Non-pigmented ciliary epithelial cell (primary cell): ENCODE data around the gene SSTR5.

Experiments
- DNase-seq: peaks from one replicate; pipeline ENCODE4 v3.0.0-alpha.2; 2010; ENCODE audit warnings: low read depth

The SSTR5 gene

DNA sequence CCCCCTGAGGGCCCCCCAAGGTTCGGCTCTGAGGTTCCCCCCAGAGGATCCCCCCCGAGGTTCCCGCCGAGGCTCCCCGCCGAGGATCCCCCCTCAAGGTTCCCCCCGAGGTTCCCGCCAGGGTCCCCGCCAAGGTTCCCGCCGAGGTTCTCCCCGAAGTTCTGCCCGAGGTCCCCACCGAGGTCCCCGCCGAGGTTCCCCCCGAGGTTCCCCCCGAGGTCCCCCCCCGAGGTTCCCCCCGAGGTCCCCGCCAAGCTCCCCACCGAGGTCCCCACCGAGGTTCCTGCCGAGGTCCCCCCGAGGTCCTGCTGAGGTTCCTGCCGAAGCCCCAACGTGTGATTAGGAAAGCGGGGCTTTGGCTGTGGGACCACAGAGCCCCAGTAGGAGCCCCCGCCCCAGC is 32.2 kb upstream of the SSTR5 start:
- no peak for DNase-seq

DNA sequence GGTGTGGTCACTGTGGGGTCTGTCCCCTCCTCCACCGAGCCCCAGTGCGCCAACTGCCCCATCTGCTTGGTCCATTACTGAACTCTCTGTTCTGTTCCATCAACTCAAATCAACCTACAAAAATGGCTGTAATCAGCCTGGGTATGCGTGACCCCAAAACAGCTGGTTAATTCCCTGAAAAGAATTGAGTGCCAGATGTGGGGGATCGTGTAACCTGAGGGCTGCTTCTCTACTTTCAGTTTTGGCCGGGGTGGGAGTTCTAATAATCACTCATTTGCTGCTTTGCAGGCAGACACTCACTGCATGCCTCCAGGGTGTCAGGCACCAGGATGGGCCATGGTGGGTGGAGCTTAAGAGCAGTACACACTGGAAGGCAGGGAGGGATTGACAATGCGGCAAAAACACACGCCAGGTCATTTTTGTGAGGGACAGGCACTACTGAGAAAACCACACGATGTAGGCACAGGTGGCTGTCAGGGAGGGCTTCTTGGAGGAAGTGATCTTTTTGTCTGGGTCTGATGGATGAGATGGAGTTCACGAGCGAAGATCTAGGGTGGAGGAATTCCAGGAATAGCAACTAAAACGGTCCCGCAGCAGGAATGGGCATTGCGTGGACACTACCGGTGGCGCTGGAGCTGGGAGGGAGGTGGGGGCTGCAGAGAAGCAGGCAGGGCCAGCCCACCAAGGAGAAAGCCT is 30.4 kb upstream of the SSTR5 start:
- no peak for DNase-seq

DNA sequence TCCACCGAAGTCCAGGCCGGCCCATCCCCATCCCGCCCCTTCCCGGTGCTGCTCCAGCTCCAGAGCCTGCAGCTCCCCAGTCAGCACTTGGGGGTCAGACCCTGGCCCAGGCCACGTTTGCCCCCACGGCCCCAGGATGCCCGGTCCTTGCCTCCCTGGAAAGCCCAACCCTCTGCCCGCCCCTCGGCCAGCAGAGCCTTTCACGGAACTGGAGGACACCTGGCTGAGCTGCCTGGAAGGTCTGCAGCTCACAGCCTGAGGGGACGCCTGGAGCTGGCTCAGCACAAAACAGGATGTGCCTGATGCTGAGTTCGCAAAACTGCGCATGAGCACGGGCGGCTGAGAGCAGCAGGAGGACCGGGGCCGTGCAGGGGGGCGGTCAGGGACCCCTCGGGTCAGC is 29.7 kb upstream of the SSTR5 start:
- DNase-seq: no peak

DNA sequence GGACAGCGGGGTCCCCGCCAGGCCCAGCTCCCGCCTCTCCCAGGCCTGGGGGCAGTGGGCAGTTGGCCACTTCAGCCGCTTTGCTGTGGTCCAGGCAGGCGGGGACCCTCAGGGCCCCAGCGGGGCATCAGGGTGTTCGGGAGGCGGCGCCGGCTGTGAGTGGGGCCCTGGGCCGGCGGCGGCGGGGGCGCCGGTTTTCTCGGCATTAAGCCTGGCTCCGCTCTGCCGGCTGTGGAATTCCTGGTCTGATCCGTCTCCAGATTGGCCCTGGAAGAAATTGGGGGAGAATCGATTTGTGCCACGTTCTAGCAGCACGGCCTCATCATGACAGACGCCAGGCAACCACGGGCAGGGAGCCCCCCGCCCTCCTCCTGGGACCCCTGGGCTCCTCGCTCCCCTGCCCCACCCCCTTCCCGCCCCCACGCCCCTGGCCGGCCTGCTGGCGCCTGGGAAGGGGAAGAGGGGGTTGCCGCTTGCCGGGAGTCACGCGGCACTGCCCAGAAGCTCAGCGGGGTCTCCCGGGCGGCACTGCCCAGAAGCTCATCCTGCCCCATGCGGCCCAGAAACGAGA is 28.6 kb upstream of the SSTR5 start:
- no peak for DNase-seq

DNA sequence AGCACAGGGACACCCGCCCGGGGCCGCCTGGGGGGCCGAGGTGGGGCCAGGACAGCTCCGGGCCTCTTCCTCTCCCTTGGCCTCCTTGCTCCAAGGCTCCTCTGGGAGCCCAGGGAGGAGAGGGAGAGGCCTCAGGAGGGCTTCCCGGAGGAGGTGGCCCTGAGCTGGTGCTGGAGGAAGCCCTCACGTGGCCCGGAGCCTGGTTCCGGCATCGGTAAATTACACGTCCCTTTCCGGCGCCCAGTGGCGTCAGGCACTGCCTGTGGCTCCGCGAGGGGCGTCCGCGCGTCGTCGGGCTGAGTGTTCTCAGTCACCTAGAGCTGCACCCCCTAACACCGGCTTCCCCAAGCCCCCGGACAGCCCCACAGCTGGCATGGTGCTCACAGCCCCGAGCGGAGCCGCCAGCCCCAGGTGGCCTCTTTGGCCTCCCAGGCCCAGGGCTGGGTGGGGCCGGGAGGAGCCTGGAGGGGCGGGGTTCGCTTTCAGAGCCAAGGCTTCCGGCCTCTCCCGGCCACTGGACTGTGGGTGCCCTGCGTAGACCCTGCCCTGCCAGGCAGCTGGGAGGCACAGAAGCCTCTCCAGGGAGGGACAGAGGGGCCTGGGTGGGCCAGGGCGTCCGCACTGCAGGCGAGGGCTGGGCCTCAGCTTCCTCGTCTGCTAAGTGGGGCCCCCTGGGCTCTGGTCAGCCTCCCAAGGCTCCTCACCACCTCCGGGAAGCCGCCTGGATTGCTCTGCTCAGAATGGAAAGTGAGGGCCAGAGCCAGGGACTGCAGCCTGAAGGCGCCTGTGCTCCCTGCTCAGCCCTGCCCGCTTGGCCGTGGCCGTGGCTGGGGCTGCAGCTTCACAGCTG is 27.9 kb upstream of the SSTR5 start:
- no peak for DNase-seq

DNA sequence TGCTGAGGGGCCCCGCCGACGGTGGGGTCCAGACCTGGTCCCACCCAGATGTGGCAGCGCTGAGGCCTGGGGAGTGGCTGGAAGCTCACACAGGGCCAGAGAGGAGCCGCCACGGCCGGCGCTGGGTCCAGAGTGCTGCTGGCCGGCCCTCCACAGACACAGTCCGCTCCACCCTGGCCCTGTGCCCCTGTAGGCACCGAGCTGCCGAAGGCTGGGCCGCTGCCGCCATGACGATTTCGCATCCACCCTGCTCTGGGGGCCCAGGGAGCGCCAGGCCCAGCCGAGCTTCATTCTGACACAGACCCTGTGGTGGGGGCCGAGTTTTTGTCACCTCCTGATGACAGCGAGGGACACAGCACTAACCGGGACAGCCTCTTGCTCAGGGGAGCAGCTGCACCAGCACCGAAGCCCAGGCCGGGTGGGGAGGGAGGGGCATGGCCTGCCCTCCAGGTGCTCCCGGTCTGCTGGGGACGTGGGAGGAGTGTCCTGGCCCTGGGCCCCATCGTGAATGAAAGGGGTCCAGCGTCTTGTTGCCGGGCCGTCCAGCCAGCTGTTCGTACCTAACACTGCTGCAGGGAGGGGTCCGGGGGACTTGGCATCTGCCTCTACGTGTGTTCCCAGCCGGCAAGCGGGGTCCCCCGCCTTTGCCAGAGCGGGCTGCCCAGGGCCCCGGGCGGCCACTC is 27.1 kb upstream of the SSTR5 start:
- DNase-seq: no peak

DNA sequence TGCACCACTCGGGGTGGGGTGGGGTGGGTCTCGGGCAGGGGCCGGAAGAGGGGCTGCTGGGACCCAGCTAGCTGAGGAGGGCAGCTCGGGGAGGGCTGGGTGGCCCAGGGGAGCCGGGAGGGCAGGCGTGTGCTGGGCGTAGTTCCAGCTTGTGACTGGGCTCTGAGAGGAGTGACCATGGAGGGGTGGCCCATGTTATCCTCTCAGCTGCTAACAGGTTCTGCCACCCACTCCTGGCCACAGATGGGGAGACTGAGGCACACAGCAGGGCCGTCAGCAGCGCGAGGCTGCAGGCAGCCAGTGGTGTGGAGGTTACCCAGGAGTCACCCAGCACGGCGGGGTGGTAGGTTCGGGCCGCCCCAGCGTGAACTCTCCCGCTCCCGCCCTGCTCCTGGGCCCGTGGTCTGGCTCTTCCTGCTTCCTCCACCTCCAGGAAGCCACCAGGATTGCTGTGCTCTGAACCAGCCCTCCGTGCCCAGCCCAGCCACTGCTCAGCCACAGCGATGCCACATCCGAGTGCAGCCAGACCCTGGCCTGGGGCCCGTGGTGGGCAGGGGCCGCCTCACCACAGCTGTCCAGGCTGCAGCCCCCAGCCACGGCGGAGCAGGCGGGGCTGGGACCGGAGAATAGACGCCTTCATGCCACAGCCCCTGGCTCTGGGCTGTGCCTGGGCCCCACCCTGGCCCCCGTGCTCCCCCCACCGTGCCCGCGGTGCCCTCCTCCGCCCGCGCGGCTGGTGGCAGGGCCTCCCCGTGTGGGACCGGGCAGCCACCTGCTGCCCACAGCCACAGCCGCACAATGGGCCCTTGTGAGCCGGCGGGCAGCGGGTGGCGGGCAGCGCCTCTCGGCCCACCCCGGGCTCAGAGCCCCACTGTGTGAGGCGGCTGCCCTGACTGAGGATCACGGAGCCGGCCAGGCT is 26.3 kb upstream of the SSTR5 start:
- no peak for DNase-seq

DNA sequence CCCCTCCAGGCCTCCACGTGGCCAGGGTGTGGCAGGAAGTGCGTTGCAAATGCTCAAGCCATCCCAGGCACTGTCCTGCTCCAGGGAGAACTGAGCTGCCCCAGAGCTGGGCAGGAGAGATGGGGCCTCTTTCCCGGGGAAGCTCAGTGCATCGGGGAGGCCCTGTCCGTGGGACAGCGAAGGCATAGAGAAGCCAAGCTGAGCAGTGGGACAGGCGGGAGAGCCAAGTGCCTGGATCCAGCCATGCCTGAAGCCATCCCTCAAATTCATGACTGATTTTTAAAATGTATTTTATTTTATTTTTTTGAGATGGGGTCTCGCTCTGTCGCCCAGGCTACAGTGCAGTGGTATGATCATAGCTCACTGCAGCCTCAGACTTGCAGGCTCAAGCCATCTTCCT is 25.4 kb upstream of the SSTR5 start:
- no peak for DNase-seq

DNA sequence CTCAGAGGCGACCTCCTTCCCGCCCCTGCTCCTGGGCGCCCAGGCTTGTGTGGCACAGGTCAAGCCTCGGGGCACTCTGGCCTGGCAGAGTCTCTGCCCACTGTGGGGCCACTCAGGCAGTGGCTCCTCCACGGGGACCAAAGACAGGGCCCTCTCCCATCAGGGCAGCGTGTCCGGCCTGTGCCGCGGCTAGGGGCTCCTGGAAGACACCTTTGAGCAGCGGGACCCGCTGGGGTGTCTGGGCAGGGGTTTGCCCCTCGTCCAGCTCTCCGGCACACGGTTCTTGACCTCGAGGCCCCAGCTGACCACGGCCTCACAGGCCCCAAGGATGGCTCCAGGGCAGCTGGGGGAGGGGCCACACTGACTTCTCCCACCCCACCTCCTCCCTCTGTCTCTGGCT is 24.7 kb upstream of the SSTR5 start:
- DNase-seq: no peak

DNA sequence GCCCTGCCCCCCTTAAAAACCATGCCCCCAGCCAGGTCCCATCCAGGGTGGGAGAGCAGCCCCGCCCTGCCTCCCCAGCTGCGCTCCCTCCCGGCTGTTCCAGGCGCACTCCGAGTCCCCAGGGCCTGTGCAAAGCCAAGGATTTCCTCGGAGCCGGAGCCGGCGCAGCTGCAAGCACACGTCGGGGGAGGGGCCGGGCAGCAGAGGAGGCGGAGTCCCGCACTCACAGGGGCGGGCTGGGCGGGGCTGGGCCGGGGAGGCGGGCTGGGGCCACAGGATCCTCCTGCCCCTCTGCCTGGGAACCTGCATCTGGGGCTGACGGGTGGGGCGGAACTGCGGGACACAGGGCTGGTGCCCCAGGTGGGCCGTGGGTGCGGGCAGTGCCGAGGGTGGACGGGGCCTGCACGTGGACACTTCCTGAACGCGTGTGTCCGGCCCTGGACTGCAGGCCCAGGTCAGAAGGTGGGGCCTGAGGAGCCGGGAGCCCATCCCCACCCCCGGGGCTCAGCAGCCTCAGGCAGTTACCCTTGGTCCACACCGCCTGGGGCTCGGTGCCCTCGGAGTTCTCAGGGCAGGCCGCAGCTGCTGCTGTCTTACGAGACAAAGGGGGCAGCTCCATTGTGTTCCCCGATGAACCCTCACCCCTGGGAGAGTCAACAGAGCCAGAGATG is 24.0 kb upstream of the SSTR5 start:
- no peak for DNase-seq

DNA sequence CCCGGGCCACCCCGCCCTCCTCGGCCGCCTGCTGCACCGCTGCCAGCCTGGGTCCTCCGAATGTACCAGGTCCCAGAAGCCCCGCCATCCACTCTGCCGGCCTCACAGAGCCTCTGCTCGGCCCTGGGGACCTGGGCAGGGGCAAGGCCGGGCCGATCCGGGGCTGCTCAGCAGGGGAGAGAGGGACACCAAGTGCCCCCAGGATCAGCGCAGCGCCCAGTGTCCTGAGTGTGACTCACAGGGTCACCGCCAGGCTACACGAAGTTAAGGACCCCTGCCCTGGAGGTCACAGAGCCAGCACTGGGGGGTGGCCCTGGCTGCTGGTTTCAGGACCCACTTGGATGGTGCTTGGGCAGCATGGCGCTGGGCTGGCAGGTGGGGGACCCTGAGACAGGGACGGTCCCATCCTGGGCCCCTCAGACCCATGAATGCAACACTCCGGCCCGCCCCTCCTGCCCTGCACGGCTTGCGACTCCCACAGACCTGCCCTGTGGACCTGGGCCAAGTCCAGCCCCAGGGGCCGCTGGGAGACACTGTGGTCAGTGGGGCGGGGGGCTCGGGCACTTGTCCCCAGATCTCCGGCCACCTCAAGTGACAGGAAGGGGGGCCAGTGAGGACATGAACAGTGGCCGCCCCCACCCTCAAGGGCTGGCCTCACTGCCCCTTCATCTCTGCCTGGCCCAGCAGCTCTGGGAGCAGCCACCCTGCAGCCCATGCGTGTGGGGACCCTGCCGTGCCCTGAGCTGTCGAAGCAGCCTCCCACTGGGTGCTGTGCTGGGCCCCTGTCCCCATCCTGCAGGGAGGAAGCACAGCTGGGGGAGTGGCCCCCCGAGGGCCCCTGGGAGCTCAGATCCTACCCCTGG is 23.2 kb upstream of the SSTR5 start:
- no peak for DNase-seq

DNA sequence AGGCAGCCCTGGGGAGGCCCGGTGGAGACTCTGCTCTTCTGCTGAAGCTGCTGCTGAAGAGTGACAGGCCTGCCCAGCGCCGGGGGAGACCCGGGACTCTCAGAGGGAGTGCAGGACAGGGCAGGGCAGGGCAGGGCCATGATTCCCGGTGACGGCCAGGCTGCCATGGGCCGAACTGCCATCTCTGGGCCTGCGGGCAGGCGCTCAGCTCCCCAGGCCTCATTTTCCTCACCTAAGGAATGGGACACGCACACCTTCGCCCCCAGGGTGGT is 22.6 kb upstream of the SSTR5 start:
- DNase-seq: no peak

DNA sequence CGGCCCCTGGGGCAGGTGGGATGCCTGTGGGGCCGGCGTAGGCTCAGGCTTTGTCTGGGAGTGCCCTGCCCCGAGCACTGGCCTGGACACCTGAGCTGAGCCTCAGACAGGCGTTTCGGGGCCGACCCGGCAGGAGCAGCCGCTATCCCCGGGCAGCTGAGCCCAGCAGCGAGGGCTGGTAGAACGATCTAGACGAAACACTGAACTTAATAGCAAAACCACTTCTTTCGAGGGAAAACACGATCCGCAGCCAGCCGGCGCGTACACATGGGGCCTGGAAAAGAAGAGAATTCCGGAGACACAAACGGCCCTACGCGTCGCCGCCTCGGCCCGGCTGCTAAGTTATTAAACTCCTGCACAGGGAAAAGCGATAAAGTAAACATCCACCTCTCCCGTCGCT is 22.0 kb upstream of the SSTR5 start:
- DNase-seq: no peak

DNA sequence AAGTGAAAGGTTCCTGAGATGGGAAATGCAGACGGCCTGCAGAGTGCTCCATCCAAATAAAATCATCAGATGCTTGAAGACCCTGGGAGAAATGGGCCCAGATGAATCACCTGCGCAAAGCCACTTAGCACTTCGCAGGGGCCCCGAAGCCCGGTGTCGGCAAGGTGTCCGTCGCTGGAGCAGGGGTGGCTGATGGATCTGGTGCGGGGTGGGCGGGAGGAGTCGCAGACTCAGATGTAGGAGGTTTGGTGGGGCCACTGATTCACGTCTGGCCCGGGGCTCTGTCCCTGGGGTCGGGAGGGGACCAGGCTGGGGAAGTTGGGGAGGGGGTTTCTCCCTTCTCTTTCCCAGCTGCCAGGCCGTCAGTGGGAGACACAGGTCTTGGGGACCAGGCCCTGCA is 21.6 kb upstream of the SSTR5 start:
- DNase-seq: no peak

DNA sequence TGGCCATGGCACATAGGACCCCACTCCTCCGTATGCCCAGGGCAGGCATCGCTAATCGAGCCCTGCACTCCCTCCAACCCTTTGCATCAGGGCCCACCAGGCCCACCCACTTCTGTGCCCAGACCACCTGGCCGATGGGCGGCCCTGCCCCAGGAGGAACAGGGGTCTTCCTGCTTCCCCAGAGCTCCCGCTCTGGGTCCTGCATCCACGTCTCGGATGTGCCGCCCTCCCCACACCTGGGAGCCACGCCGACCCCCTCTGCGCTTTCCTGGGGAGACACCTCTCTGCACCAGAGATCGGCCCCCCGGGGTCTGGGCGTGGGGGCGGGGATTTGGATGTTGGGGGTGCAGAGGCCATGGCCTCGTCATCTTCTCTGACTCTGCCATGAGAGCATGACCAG is 21.1 kb upstream of the SSTR5 start:
- DNase-seq: no peak

DNA sequence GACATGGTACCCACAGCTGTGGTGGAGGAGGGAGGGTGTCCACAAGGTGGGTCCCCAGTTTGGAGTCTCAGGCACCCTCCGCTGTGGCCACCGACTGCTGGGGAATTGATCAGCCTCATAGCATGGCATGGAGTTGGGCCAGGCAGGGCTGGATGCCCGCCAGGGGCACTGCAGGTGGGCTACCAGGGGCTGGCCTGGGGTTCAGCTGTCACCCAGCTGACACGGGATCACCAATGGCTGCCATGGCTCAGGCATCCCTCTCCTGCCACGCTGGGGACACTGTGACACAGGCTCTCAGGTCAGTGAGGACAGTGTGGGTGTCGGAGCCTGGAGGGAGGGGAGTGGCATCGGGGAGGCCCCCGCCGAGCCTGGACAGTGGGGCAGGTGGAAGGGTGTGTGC is 19.8 kb upstream of the SSTR5 start:
- DNase-seq: no peak

DNA sequence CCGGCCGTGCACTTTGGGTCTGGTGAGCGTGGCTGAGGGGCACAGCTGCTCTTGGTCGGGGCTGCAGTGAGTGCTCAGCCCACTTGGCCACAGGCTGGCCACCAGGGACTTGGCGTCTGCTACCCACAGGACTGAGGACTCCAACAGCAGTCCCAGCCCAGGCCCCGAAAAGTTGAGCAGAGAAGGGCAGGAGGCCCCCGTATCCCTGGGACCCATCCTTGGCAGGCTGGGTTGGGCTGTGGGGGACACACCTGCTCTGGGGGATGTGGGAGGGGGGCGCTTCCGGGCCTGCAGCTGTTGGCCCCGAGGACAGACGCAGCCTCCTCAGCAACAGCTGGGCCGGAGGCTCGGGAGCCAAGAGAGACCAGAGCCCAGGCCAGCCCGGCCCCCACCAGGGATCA is 19.4 kb upstream of the SSTR5 start:
- no peak for DNase-seq

DNA sequence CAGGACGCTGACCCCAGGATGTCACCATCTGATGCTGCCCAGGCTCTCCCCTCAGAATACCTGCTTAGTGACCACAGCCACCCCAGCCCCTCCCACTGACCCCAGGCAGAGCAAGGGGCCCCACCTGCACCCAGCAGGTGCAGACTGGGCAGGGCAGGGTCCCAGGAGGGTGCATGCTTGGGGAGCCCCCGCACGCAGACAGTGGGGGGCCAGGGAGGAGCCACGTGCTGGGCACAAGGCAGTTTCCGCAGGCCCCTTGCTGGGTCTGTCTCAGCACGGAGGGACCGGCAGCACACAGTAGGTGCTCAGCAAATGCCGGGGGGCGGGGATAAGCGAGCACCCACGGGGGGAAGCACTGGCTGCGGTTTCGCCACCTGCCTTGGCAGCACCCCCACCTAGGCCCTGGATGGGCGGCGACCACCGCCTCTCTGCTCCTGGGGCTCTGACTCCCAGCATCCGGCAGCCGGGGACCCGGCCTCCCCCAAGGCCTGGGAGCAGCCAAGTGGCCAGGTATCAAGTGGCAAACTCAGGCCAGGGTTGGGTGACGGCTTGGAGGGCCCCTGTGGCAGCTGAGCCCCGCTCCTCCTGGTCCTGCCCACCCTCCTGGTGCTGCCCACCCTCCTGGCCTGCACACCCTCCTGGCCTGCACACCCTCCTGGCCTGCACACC is 18.7 kb upstream of the SSTR5 start:
- no peak for DNase-seq

DNA sequence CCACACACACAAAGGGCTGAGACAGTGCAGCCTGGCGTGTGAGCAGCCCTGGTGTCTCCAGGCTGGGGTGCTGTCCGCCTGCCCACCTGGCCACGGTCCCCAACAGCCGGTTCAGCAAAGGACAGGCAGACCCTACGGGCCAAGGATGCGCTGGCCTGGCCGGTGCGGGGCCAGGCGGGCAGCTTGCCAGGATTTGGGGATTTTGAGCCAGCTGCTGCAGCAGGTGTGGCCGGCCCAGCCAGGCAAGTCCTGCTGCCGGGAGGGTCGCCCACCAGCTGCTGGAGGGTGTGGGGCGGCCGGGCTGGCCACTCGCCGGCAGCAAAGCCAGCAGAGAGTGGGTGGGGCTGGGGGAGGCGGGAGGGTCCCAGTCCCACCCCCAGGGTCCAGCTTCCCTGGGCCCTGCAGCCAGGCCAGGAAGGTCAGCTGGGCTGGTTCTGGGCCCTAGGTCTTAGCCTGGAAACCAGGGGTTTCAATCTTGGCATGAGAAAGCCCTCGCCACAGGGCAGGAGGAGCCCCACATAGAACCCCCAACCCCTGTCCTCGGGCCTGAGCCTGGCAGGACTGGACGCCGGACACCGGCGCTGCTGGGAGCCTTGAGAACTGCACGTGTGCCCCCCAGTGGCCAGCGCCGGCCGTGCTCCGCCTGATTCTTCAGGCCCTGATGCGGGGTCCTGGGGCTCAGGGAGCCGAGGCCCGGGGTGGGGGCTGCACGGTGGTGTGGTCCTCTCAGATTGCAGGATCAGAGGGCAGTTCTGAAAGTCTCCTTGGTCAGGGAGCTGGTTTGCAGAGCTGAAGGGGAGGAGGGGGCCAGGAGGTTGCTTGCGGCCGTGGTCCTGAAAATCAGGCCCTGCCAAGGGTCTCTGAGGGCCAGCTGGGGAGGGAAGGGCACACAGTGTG is 17.6 kb upstream of the SSTR5 start:
- no peak for DNase-seq
